H1 (cell line): Measurements from ENCODE around the gene EGFR. TPM values are rescaled to one million over a fixed set of nuclear protein-coding genes. Genes with fewer than 3 reads are reported as not detected.
A peak's percentile ranks its signal among the peaks of the same experiment; 100 is the strongest.

Experiments
- CTCF ChIA-PET: fragments of 300-600 bp; sonication (Branson Sonifier 250); formaldehyde crosslinking; loops from one replicate; lab custom pipeline; 2021; ENCODE audit not compliant: partially characterized antibody; lab: Charles Lee
- POLR2A ChIA-PET: fragments of 300-600 bp; sonication (Branson Sonifier 250); formaldehyde crosslinking; loops from one replicate; lab custom pipeline; 2021; ENCODE audit warnings: inconsistent platforms; ENCODE audit not compliant: partially characterized antibody; lab: Charles Lee
- DNase-seq, 2 experiments: peaks; one replicate each; pipeline versions ENCODE4 v3.0.0 to v3.0.0-alpha.2; 2010 to 2022; ENCODE audit warnings: low spot score in 2 of 2, low read depth in 1 of 2, mixed read lengths in 1 of 2
- FAIRE-seq: peaks from 2 replicates; lab custom pipeline; 2011; peaks lifted over from hg19 to GRCh38; lab: Jason Lieb, UNC
- H2AFZ ChIP-seq: 2 replicates; pipeline ENCODE4 v1.8.1; 2012; ENCODE audit warnings: low read length, inconsistent platforms
- H2AK5ac ChIP-seq: 2 replicates; pipeline ENCODE4 v1.6.1; 2013; ENCODE audit warnings: low read depth, low read length
- H2BK120ac ChIP-seq: replicated peaks from 2 replicates; pipeline ENCODE3; 2013; ENCODE audit warnings: low read depth, low read length, inconsistent platforms
- H2BK12ac ChIP-seq: 2 replicates; pipeline ENCODE4 v1.6.1; 2013; ENCODE audit warnings: low read depth, low read length
- H2BK15ac ChIP-seq: 2 replicates; pipeline ENCODE4 v1.6.1; 2013; ENCODE audit warnings: low read length
- H2BK20ac ChIP-seq: 2 replicates; pipeline ENCODE4 v1.6.1; 2013; ENCODE audit warnings: low read length
- H2BK5ac ChIP-seq: 2 replicates; pipeline ENCODE4 v1.6.1; 2013; ENCODE audit warnings: low read depth, low read length
- H3K14ac ChIP-seq: 2 replicates; pipeline ENCODE4 v1.6.1; 2013; ENCODE audit warnings: inconsistent platforms; ENCODE audit not compliant: insufficient read length
- H3K18ac ChIP-seq: 2 replicates; pipeline ENCODE4 v1.6.1; 2013; ENCODE audit warnings: low read length; ENCODE audit errors: extremely low read depth
- H3K23ac ChIP-seq: 2 replicates; pipeline ENCODE4 v1.6.1; 2013; ENCODE audit warnings: inconsistent platforms; ENCODE audit not compliant: insufficient read length
- H3K23me2 ChIP-seq: 2 replicates; pipeline ENCODE4 v1.6.1; 2013; ENCODE audit warnings: low read depth, low read length
- H3K27ac ChIP-seq: 2 replicates; pipeline ENCODE4 v1.6.1; 2011; ENCODE audit warnings: low read depth, low read length, inconsistent platforms
- H3K27me3 ChIP-seq, 4 experiments: replicated peaks in 1 of 4; 1 replicate in 1 of 4; 2 replicates in 3 of 4; pipeline versions ENCODE4 v1.6.1 to v1.8.1; 2011 to 2013; ENCODE audit warnings: low read length in 3 of 4, mild to moderate bottlenecking in 3 of 4, inconsistent platforms in 2 of 4, mixed read lengths in 2 of 4, moderate library complexity in 1 of 4; ENCODE audit not compliant: control insufficient read depth in 3 of 4, insufficient read depth in 3 of 4; ENCODE audit errors: extremely low read depth in 1 of 4
- H3K36me3 ChIP-seq, 4 experiments: 2 replicates each; pipeline versions ENCODE4 v1.6.1 to v1.8.1; 2011 to 2013; ENCODE audit warnings: mild to moderate bottlenecking in 4 of 4, low read length in 3 of 4, moderate library complexity in 2 of 4, control low read depth in 1 of 4, inconsistent platforms in 1 of 4; ENCODE audit not compliant: insufficient read depth in 4 of 4, control insufficient read depth in 2 of 4
- H3K4ac ChIP-seq: replicated peaks from 2 replicates; pipeline ENCODE3; 2013; ENCODE audit warnings: low read length, low read depth, mixed read lengths, inconsistent platforms; ENCODE audit not compliant: insufficient read length
- H3K4me1 ChIP-seq, 4 experiments: replicated peaks in 1 of 4; 1 replicate in 1 of 4; 2 replicates in 3 of 4; pipeline versions ENCODE4 v1.6.1 to v1.8.1; 2011 to 2013; ENCODE audit warnings: low read length in 3 of 4, inconsistent platforms in 2 of 4, mixed read lengths in 1 of 4; ENCODE audit not compliant: insufficient read depth in 4 of 4, control insufficient read depth in 3 of 4
- H3K4me2 ChIP-seq, 2 experiments: 2 replicates each; pipeline versions ENCODE4 v1.6.1 to v1.8.1; 2011 to 2013; ENCODE audit warnings: low read depth in 2 of 2, low read length in 2 of 2, control low read depth in 1 of 2, inconsistent platforms in 1 of 2, mild to moderate bottlenecking in 1 of 2; ENCODE audit not compliant: insufficient read depth in 1 of 2
- H3K4me3 ChIP-seq, 4 experiments: fragments of 200-600, 300-600 bp in 1 of 4; sonication (generic), shearing (Covaris generic), sonication (Bioruptor Twin) in 1 of 4; 2 replicates each; pipeline versions ENCODE4 v1.5.1 to v1.8.1; 2011 to 2016; ENCODE audit warnings: low read length in 4 of 4, low read depth in 3 of 4, control low read depth in 2 of 4, inconsistent platforms in 2 of 4, mild to moderate bottlenecking in 2 of 4, mixed read lengths in 1 of 4, moderate library complexity in 1 of 4; ENCODE audit not compliant: insufficient read depth in 2 of 4; ENCODE audit errors: extremely low read depth in 1 of 4
- H3K56ac ChIP-seq: replicated peaks from 2 replicates; pipeline ENCODE3; 2013; ENCODE audit warnings: low read depth, mild to moderate bottlenecking, mixed read lengths, low read length, inconsistent platforms; ENCODE audit not compliant: insufficient read length
- H3K79me1 ChIP-seq: 2 replicates; pipeline ENCODE4 v1.6.1; 2013; ENCODE audit warnings: low read depth, low read length, control low read depth
- H3K79me2 ChIP-seq, 2 experiments: 2 replicates each; pipeline versions ENCODE4 v1.6.1 to v1.8.1; 2012 to 2013; ENCODE audit warnings: low read length in 2 of 2, mild to moderate bottlenecking in 2 of 2, inconsistent platforms in 1 of 2; ENCODE audit not compliant: insufficient read depth in 2 of 2, control insufficient read depth in 1 of 2
- H3K9ac ChIP-seq, 4 experiments: replicated peaks in 1 of 4; 1 replicate in 1 of 4; 2 replicates in 3 of 4; pipeline versions ENCODE4 v1.6.1 to v1.8.1; 2011 to 2013; ENCODE audit warnings: low read depth in 3 of 4, low read length in 3 of 4, control low read depth in 2 of 4, mild to moderate bottlenecking in 2 of 4, moderate library complexity in 2 of 4, inconsistent platforms in 1 of 4; ENCODE audit errors: extremely low read depth in 1 of 4
- H3K9me3 ChIP-seq, 2 experiments: 2 replicates each; pipeline versions ENCODE4 v1.6.1 to v1.8.1; 2012 to 2013; ENCODE audit warnings: mild to moderate bottlenecking in 2 of 2, moderate library complexity in 2 of 2, control low read depth in 1 of 2, inconsistent platforms in 1 of 2, low read depth in 1 of 2, low read length in 1 of 2, mixed read lengths in 1 of 2; ENCODE audit not compliant: insufficient read depth in 2 of 2
- H4K20me1 ChIP-seq, 2 experiments: replicated peaks in 1 of 2; 2 replicates each; pipeline versions ENCODE3 to v1.8.1; 2011 to 2013; ENCODE audit warnings: inconsistent platforms in 2 of 2, low read length in 2 of 2, mild to moderate bottlenecking in 1 of 2; ENCODE audit not compliant: insufficient read depth in 2 of 2, control insufficient read depth in 1 of 2
- H4K5ac ChIP-seq: 2 replicates; pipeline ENCODE4 v1.6.1; 2013; ENCODE audit warnings: low read length, low read depth, mixed read lengths, inconsistent platforms; ENCODE audit not compliant: insufficient read length
- H4K8ac ChIP-seq: 2 replicates; pipeline ENCODE4 v1.8.0; 2013; ENCODE audit warnings: mild to moderate bottlenecking, moderate library complexity, low read length, inconsistent platforms; ENCODE audit not compliant: insufficient read depth; ENCODE audit errors: extremely low read depth
- H4K91ac ChIP-seq: replicated peaks from 2 replicates; pipeline ENCODE3; 2013; ENCODE audit warnings: low read length, mixed read lengths, inconsistent platforms; ENCODE audit not compliant: insufficient read length
- EZH2 ChIP-seq: fragments of 200-600 bp; sonication (generic); IDR thresholded peaks from 2 replicates; pipeline ENCODE4 v1.7.1; 2012; ENCODE audit warnings: low read depth, mild to moderate bottlenecking, moderate library complexity, low read length, inconsistent platforms; ENCODE audit not compliant: severe bottlenecking
- HDAC2 ChIP-seq, 2 experiments: fragments of 300-600 bp in 1 of 2; sonication (generic) in 1 of 2; IDR thresholded peaks; 2 replicates each; pipeline ENCODE4 v1.6.1; 2011 to 2012; ENCODE audit warnings: low read depth in 2 of 2, low read length in 2 of 2, mild to moderate bottlenecking in 2 of 2, moderate library complexity in 2 of 2, borderline replicate concordance in 1 of 2, inconsistent platforms in 1 of 2
- POU5F1 ChIP-seq: IDR thresholded peaks from 2 replicates; pipeline ENCODE4 v1.6.1; 2011; ENCODE audit warnings: low read depth, mild to moderate bottlenecking, low read length, moderate library complexity
- YY1 ChIP-seq: IDR thresholded peaks from 2 replicates; pipeline ENCODE4 v1.6.1; 2011; ENCODE audit warnings: low read depth, mild to moderate bottlenecking, low read length
- WGBS, 2 experiments: shearing (Covaris generic) in 1 of 2; methylation state at CpG; one replicate each; pipeline versions ENCODE4 v1.1.6 to v1.1.7; 2013 to 2015; ENCODE audit warnings: low lambda C conversion rate in 2 of 2, mixed read lengths in 2 of 2, inconsistent platforms in 1 of 2, low coverage in 1 of 2, missing lambda C conversion rate in 1 of 2; ENCODE audit not compliant: insufficient replicate concordance in 2 of 2, insufficient coverage in 1 of 2, insufficient read length in 1 of 2; ENCODE audit errors: extremely low coverage in 1 of 2, missing lambda C conversion rate in 1 of 2; 5-methylcytosine and 5-hydroxymethylcytosine counted together
- polyA plus RNA-seq, 7 experiments: library from polyadenylated mRNA; depleted of rRNA in 3 of 7; stranded (reverse) in 5 of 7; unstranded in 2 of 7; fragments of >200 nt in 5 of 7; fragments of 200-250 nt in 2 of 7; gene quantifications; 1 replicate in 5 of 7; 2 replicates in 1 of 7; 4 replicates in 1 of 7; pipeline versions ENCODE4 v1.2.1 to v1.2.3, GENCODE V29; 2011 to 2013; ENCODE audit warnings: missing spikeins in 2 of 7, mixed read lengths in 2 of 7
- total RNA-seq: library from RNA; stranded (reverse); fragmentation: NEBNext Ultra II Directional; extraction: Animal tissue kit (Norgen Biotek cat#: 25700); gene quantifications from 2 replicates; pipeline ENCODE4 v1.2.1, GENCODE V29; 2021

The EGFR gene
- total and polyA plus RNA-seq, 2 of the 8 experiments (the other 6 are each of a cell fraction or from before 2014, with no cell fraction given), result 1.9 to 5.8 TPM

DNA sequence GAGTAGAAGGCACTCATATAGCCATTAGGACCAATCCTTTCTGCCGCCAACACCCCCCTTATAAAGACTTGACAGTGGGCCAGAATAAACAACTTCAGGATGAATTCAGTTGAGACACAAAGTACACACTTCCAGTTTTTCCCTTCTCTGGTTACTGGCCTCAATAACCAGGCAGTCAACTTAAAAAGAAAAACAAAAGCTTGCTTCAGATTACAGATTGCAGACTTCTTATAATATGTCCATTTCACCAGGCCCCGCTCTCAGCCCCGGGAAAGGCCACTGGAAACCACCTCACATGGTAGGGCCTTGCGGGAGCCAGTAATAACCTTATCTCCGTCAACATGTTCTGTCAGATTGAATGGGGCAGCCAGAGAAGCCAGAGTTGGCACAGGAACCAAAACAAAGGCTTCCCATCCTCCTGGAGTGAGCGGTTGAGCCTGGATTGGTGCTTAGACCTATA is 108.8 kb downstream of the EGFR start:
- no peak overlapping the region for H3K27ac ChIP-seq
- TF ChIP-seq POU5F1 (no peak), EZH2 (no peak), HDAC2 (IDR thresholded peaks at IDR 0.05; ENCODE audit: borderline replicate concordance in 1 of 2, low read depth in 2 of 2, low read length in 2 of 2) (no peak), YY1 (no peak)

More for the DNA sequence above, 108.8 kb downstream of the EGFR start:
- Histone ChIP-seq H2AK5ac (no peak overlapping the region), H4K20me1 (no peaks in the 10 kb centered on the region), H3K14ac (no peak overlapping the region), H3K79me2 (no peaks in the 10 kb centered on the region), H4K91ac (no peak overlapping the region), H3K56ac (no peak overlapping the region), H3K18ac (no peak overlapping the region), H2AFZ (no peak overlapping the region), H3K9me3 (no peaks in the 10 kb centered on the region), H2BK15ac (0 out of 2 replicates have a peak overlapping the region, but pooled peaks have one; percentile 21), H3K4me1 (peaks cover 0 to 6% (median under 1%) of the 10 kb centered on the region in 4 experiments; a peak in 4 of 7 replicates), H3K4me3 (no peak overlapping the region), H3K79me1 (no peaks in the 10 kb centered on the region), H3K4me2 (no peak overlapping the region), H2BK20ac (no peak overlapping the region), H4K5ac (no peak overlapping the region), H3K23ac (no peak overlapping the region), H4K8ac (no peak overlapping the region), H3K36me3 (no peaks in the 10 kb centered on the region), H3K4ac (no peak overlapping the region), H3K9ac (no peak overlapping the region), H2BK120ac (no peak overlapping the region), H3K23me2 (0 out of 2 replicates have a peak, but pooled peaks cover 2% of the 10 kb centered on the region), H2BK12ac (no peak overlapping the region), H3K27me3 (no peaks in the 10 kb centered on the region), H2BK5ac (no peak overlapping the region)
- ChIA-PET CTCF (interaction anchor here (1.3 to 2.8 kb wide), 2 partner anchors 19 to 128 kb away, joined by 3 to 9 read pairs; no protein-coding TSS in a partner anchor), POLR2A (no interaction called here)
- FAIRE-seq (no peak), DNase-seq (no peak)
- WGBS, 2 experiments, result 92% methylated on average over 6 of the region's 6 CpGs; no CpG with 5 or more reads in 1 of the 2 experiments
